HEK293 (cell line): ENCODE data around the gene TPRX2.
"Not testable (repeated sequence)": the region's sequence is repeated elsewhere in the genome, so short reads cannot be mapped to it uniquely, and the experiment has no call there.

Experiments
- CTCF ChIA-PET: fragments of 350-600 bp; formaldehyde crosslinking; extraction: SDS; loops from one replicate; lab custom pipeline; 2021; ENCODE audit warnings: antibody characterized with exemption; lab: Yijun Ruan, JAX
- POLR2A ChIA-PET: fragments of 300-600 bp; formaldehyde crosslinking; extraction: SDS; loops from one replicate; lab custom pipeline; 2020; ENCODE audit warnings: antibody characterized with exemption, inconsistent platforms; lab: Yijun Ruan, JAX
- H3K27ac ChIP-seq: fragments of 200-500 bp; sonication (Bioruptor generic); 2 replicates; pipeline ENCODE4 v1.5.1; 2014; ENCODE audit warnings: low read depth, low read length, control low read depth, inconsistent platforms; ENCODE audit errors: extremely low read depth
- H3K36me3 ChIP-seq, 2 experiments: fragments of 200-500 bp in 1 of 2; sonication (Bioruptor generic) in 1 of 2; 1 replicate in 1 of 2; 2 replicates in 1 of 2; pipeline ENCODE4 v1.5.1; 2014 to 2017; ENCODE audit warnings: inconsistent platforms in 2 of 2, low read length in 2 of 2; ENCODE audit not compliant: control insufficient read depth in 2 of 2, insufficient read depth in 1 of 2
- H3K4me1 ChIP-seq: fragments of 200-500 bp; sonication (Bioruptor generic); 2 replicates; pipeline ENCODE4 v1.5.1; 2014; ENCODE audit warnings: mild to moderate bottlenecking, low read length, inconsistent platforms; ENCODE audit not compliant: control insufficient read depth, insufficient read depth
- H3K4me3 ChIP-seq: 2 replicates; pipeline ENCODE4 v1.5.1; 2011; ENCODE audit warnings: low read depth, mild to moderate bottlenecking, control low read depth, low read length, moderate library complexity
- H3K9me3 ChIP-seq: fragments of 200-500 bp; sonication (Bioruptor generic); 2 replicates; pipeline ENCODE4 v1.5.1; 2014; ENCODE audit warnings: low read depth, low read length, inconsistent platforms; ENCODE audit not compliant: control insufficient read depth, insufficient read depth
- BCL6B ChIP-seq: fragments of 450-650 bp; formaldehyde crosslinking; IDR thresholded peaks from 2 replicates; pipeline ENCODE4 v1.5.1; 2017; ENCODE audit warnings: missing biosample characterization, missing genetic modification characterization
- GLIS2 ChIP-seq: fragments of 450-650 bp; formaldehyde crosslinking; IDR thresholded peaks from 2 replicates; pipeline ENCODE4 v1.5.1; 2016; ENCODE audit warnings: missing biosample characterization, missing genetic modification characterization
- HOXA7 ChIP-seq: sonication (generic); formaldehyde crosslinking; IDR thresholded peaks from 2 replicates; pipeline ENCODE4 v1.8.1; 2022; ENCODE audit warnings: missing genetic modification reagents, borderline replicate concordance
- MZF1 ChIP-seq: fragments of 450-650 bp; formaldehyde crosslinking; IDR thresholded peaks from 2 replicates; pipeline ENCODE4 v1.5.1; 2017; ENCODE audit warnings: missing biosample characterization, missing genetic modification characterization, borderline replicate concordance
- PRDM2 ChIP-seq: fragments of 450-650 bp; formaldehyde crosslinking; IDR thresholded peaks from 2 replicates; pipeline ENCODE4 v1.5.1; 2016; ENCODE audit warnings: missing biosample characterization, missing genetic modification characterization, borderline replicate concordance
- SCRT1 ChIP-seq: fragments of 450-650 bp; formaldehyde crosslinking; IDR thresholded peaks from 2 replicates; pipeline ENCODE4 v1.5.1; 2016; ENCODE audit warnings: missing biosample characterization, missing genetic modification characterization, borderline replicate concordance
- SCRT2 ChIP-seq: fragments of 450-650 bp; formaldehyde crosslinking; IDR thresholded peaks from 2 replicates; pipeline ENCODE4 v1.5.1; 2016; ENCODE audit warnings: missing biosample characterization, missing genetic modification characterization
- ZBTB8A ChIP-seq: fragments of 450-650 bp; formaldehyde crosslinking; IDR thresholded peaks from 2 replicates; pipeline ENCODE4 v1.5.1; 2016; ENCODE audit warnings: missing biosample characterization, missing genetic modification characterization
- ZNF146 ChIP-seq: fragments of 450-650 bp; formaldehyde crosslinking; IDR thresholded peaks from 2 replicates; pipeline ENCODE4 v1.5.1; 2016; ENCODE audit warnings: missing biosample characterization, missing genetic modification characterization
- ZNF157 ChIP-seq: fragments of 450-650 bp; formaldehyde crosslinking; IDR thresholded peaks from 2 replicates; pipeline ENCODE4 v1.5.1; 2016; ENCODE audit warnings: missing biosample characterization, missing genetic modification characterization
- ZNF211 ChIP-seq: fragments of 450-650 bp; formaldehyde crosslinking; IDR thresholded peaks from 2 replicates; pipeline ENCODE4 v1.5.1; 2016; ENCODE audit warnings: low read depth, missing biosample characterization, missing genetic modification characterization
- ZNF398 ChIP-seq: fragments of 450-650 bp; formaldehyde crosslinking; IDR thresholded peaks from 2 replicates; pipeline ENCODE4 v1.5.1; 2017; ENCODE audit warnings: missing biosample characterization, missing genetic modification characterization
- ZNF513 ChIP-seq: fragments of 450-650 bp; IDR thresholded peaks from 2 replicates; pipeline ENCODE4 v1.5.1; 2018; ENCODE audit warnings: missing biosample characterization, missing genetic modification characterization
- ZNF514 ChIP-seq: fragments of 450-650 bp; formaldehyde crosslinking; IDR thresholded peaks from 2 replicates; pipeline ENCODE4 v1.5.1; 2016; ENCODE audit warnings: missing biosample characterization, missing genetic modification characterization
- ZNF555 ChIP-seq: fragments of 450-650 bp; formaldehyde crosslinking; conservative IDR thresholded peaks from 2 replicates; pipeline ENCODE4 v1.5.1; 2017; ENCODE audit warnings: missing biosample characterization, mild to moderate bottlenecking, missing genetic modification characterization, inconsistent platforms
- ZNF830 ChIP-seq: fragments of 450-650 bp; IDR thresholded peaks from 2 replicates; pipeline ENCODE4 v1.5.0; 2018; ENCODE audit warnings: missing biosample characterization, missing genetic modification characterization, low read depth, mild to moderate bottlenecking, moderate library complexity
- TF ChIP-seq, protein P1 (sequence below): fragments of 450-650 bp; formaldehyde crosslinking; IDR thresholded peaks from 2 replicates; pipeline ENCODE4 v1.5.1; 2016; ENCODE audit warnings: missing biosample characterization, missing genetic modification characterization

The TPRX2 gene

DNA sequence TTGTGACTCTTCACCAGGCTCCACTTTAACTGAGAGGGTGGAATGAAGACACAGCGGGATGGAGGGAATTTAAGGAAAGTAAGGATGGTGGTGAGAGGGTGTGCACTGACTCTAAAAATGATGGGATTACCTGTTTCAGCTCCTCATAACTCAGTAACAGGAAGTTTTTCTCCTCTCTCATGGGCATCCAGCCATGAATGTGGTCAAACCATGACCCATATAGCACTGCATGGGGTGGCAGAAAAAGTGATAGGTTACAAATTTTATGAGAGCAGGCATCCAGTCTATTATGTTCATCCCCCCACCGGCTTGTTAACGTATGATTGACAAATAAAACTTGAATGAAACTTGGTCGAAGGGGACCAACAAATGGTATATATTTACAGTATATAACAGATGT is 19.9 kb downstream of the TPRX2 start:
- TF ChIP-seq SCRT1 (tag by site-specific recombination) (no peak), MZF1 (tag by site-specific recombination) (no peak)
- H3K27ac ChIP-seq = no peak overlapping the region
- POLR2A ChIA-PET = interaction anchor here (0.7 kb wide), 1 partner anchor 14 kb away, joined by 3 read pairs; no protein-coding TSS in a partner anchor

DNA sequence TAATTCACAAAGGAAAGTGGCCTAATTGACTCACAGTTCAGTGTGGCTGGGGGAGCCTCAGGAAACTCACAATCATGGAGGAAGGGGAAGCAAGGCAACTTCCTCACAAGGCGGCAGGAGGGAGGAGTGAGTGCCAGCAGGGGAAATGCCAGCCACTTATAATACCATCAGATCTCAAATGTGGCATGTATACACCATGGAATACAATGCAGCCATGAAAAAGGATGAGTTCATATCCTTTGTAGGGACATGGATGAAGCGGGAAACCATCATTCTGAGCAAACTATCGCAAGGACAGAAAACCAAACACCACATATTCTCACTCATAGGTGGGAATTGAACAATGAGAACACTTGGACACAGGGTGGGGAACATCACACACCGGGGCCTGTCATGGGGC is 20.4 kb downstream of the TPRX2 start:
- H3K36me3 ChIP-seq, H3K27ac ChIP-seq, H3K4me3 ChIP-seq, H3K9me3 ChIP-seq, H3K4me1 ChIP-seq, POLR2A ChIA-PET, CTCF ChIA-PET: not testable (repeated sequence)
- peak; percentile 91 for TF ChIP-seq ZNF146 (tag by site-specific recombination)

More for the DNA sequence above, 19.9 kb downstream of the TPRX2 start:
- Histone ChIP-seq H3K4me1 (no peaks in the 10 kb centered on the region), H3K4me3 (no peak overlapping the region), H3K9me3 (no peaks in the 10 kb centered on the region), H3K36me3 (no peaks in the 10 kb centered on the region)
- CTCF ChIA-PET = interaction anchor here (2.0 to 3.7 kb wide), 2 partner anchors 10 to 16 kb away, joined by 8 to 29 read pairs; no protein-coding TSS in a partner anchor

GRCh38 chr19:47881757-47882156 is 22.7 kb downstream of the TPRX2 start:
- Histone ChIP-seq H3K4me3 (no peak overlapping the region), H3K36me3 (no peaks in the 10 kb centered on the region), H3K4me1 (peaks cover 16% of the 10 kb centered on the region), H3K27ac (no peak overlapping the region), H3K9me3 (no peaks in the 10 kb centered on the region)
- CTCF ChIA-PET = interaction anchor here (2.1 to 2.7 kb wide), 2 partner anchors 13 to 19 kb away, joined by 9 to 13 read pairs; no protein-coding TSS in a partner anchor
- POLR2A ChIA-PET = no interaction called here
- TF ChIP-seq ZNF513 (tag by site-specific recombination) (no peak), SCRT2 (tag by site-specific recombination) (no peak), PRDM2 (tag by site-specific recombination) (no peak), ZNF211 (no peak), BCL6B (tag by site-specific recombination) (no peak), GLIS2 (tag by site-specific recombination) (no peak), ZNF514 (tag by site-specific recombination) (no peak), ZBTB8A (no peak), ZNF555 (tag by site-specific recombination) (no peak), ZNF157 (no peak), HOXA7 (CRISPR knock-in tag) (no peak), ZNF398 (tag by site-specific recombination) (no peak), ZNF830 (tag by site-specific recombination) (no peak)
- TF ChIP-seq, protein P1, sequence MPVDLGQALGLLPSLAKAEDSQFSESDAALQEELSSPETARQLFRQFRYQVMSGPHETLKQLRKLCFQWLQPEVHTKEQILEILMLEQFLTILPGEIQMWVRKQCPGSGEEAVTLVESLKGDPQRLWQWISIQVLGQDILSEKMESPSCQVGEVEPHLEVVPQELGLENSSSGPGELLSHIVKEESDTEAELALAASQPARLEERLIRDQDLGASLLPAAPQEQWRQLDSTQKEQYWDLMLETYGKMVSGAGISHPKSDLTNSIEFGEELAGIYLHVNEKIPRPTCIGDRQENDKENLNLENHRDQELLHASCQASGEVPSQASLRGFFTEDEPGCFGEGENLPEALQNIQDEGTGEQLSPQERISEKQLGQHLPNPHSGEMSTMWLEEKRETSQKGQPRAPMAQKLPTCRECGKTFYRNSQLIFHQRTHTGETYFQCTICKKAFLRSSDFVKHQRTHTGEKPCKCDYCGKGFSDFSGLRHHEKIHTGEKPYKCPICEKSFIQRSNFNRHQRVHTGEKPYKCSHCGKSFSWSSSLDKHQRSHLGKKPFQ (tag by site-specific recombination) = no peak
